ENCODE data around the gene PLXNA1.

PLXNA1 gene

DNA sequence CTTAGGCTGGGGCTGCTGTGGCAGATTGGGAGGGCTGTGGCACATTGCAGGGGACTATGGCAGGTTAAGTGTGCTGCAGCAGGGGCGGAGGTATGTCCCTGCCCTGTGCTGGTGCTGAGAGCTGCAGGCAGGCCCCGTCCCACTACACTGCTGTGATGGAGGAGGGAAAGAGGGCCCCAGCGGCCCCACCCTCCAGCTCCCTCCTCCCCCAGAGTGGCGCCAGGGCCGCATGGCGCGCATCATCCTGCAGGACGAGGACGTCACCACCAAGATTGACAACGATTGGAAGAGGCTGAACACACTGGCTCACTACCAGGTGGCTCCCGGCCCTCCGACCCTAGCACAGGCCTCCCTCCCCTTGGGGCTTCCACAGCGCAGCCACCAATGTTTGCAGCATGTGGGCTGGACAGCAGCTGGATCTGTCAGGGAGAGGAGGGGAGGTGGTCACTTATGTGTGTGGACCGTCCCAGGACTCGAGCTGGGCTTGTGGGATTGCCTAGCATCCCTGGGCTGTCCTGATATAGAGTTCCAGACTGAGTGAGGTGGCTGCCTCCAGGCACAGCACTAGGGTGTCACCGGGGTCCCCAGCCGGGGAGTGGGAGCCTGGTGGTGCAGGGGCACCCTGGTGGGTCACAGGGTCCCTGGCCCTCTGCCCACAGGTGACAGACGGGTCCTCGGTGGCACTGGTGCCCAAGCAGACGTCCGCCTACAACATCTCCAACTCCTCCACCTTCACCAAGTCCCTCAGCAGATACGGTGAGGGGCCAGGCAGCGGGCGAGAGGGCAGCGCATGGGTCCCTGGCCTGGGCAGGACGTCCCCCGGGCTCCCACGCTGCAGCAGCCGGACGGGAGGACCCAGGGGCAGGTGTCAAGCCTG lies 46.1 kb downstream of the PLXNA1 start:
- FAIRE-seq (no peak), DNase-seq (ENCODE audit: insufficient read length) (no peak)
- no peak for TF ChIP-seq POLR2AphosphoS5 (IDR thresholded peaks at IDR 0.05; ENCODE audit: low read depth, low read length)
- TF ChIP-seq POLR2A (IDR thresholded peaks at IDR 0.05; ENCODE audit: low read depth, low read length) = no peak
- TF ChIP-seq TAF1 (IDR thresholded peaks at IDR 0.05; ENCODE audit: borderline replicate concordance, low read depth, low read length) = no peak

GRCh38 chr3:127029658-127030507 lies 47.0 kb downstream of the PLXNA1 start:
- TF ChIP-seq POLR2AphosphoS5 (IDR thresholded peaks at IDR 0.05; ENCODE audit: low read depth, low read length) (no peak), POLR2A (IDR thresholded peaks at IDR 0.05; ENCODE audit: low read depth, low read length) (no peak), TAF1 (IDR thresholded peaks at IDR 0.05; ENCODE audit: borderline replicate concordance, low read depth, low read length) (no peak)
- FAIRE-seq (no peak), DNase-seq (ENCODE audit: insufficient read length) (no peak)

GRCh38 chr3:127030508-127031412 lies 47.8 kb downstream of the PLXNA1 start:
- FAIRE-seq (no peak), DNase-seq (ENCODE audit: insufficient read length) (no peak)
- no peak for TF ChIP-seq POLR2AphosphoS5 (IDR thresholded peaks at IDR 0.05; ENCODE audit: low read depth, low read length)
- no peak for TF ChIP-seq POLR2A (IDR thresholded peaks at IDR 0.05; ENCODE audit: low read depth, low read length)
- no peak for TF ChIP-seq TAF1 (IDR thresholded peaks at IDR 0.05; ENCODE audit: borderline replicate concordance, low read depth, low read length)

GRCh38 chr3:127031413-127031810 lies 48.5 kb downstream of the PLXNA1 start:
- TF ChIP-seq POLR2AphosphoS5 (IDR thresholded peaks at IDR 0.05; ENCODE audit: low read depth, low read length) (no peak), POLR2A (IDR thresholded peaks at IDR 0.05; ENCODE audit: low read depth, low read length) (no peak), TAF1 (IDR thresholded peaks at IDR 0.05; ENCODE audit: borderline replicate concordance, low read depth, low read length) (no peak)
- FAIRE-seq = no peak

GRCh38 chr3:127031845-127032244 lies 48.9 kb downstream of the PLXNA1 start:
- TF ChIP-seq POLR2AphosphoS5 (IDR thresholded peaks at IDR 0.05; ENCODE audit: low read depth, low read length) (no peak), TAF1 (IDR thresholded peaks at IDR 0.05; ENCODE audit: borderline replicate concordance, low read depth, low read length) (no peak), POLR2A (IDR thresholded peaks at IDR 0.05; ENCODE audit: low read depth, low read length) (no peak)
- no peak for FAIRE-seq
- DNase-seq (ENCODE audit: insufficient read length) = no peak

More at GRCh38 chr3:127031413-127031810, 48.5 kb downstream of the PLXNA1 start:
- DNase-seq (ENCODE audit: insufficient read length) = no peak

DNA sequence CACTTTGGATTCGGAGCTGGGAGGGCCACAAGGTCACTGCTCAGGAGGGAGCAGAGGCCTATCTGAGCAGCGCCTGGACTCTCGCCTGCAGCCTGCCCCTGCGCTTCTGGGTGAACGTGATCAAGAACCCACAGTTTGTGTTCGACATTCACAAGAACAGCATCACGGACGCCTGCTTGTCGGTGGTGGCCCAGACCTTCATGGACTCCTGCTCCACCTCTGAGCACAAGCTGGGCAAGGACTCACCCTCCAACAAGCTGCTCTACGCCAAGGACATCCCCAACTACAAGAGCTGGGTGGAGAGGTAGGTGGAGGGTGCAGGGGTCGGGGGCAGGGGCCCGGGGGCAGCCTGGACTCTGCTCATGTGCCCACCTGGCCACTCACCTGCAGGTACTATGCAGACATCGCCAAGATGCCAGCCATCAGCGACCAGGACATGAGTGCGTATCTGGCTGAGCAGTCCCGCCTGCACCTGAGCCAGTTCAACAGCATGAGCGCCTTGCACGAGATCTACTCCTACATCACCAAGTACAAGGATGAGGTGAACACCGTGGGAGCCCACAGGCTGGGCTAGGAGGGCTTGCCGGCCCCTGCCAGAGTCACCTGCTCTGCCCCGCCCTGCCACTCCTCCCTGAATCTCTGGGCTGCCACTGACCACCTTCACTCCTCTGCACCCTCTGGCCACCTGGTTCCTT lies 49.5 kb downstream of the PLXNA1 start:
- no peak for DNase-seq (ENCODE audit: insufficient read length)
- FAIRE-seq = no peak
- no peak for TF ChIP-seq POLR2AphosphoS5 (IDR thresholded peaks at IDR 0.05; ENCODE audit: low read depth, low read length)
- no peak for TF ChIP-seq POLR2A (IDR thresholded peaks at IDR 0.05; ENCODE audit: low read depth, low read length)
- TF ChIP-seq TAF1 (IDR thresholded peaks at IDR 0.05; ENCODE audit: borderline replicate concordance, low read depth, low read length) = no peak
